Left ventricle myocardium inferior (tissue), 1 donor: Measurements from ENCODE around the gene NPHS1. TPM values are rescaled to one million over a fixed set of nuclear protein-coding genes. Genes with fewer than 3 reads are reported as not detected.

ENCODE experiments used
- DNase-seq: peaks from one replicate; pipeline ENCODE4 v3.0.0-alpha.2; 2020
- H3K27ac ChIP-seq: fragments of 200-600 bp; replicated peaks from 2 replicates; pipeline ENCODE4 v1.8.0; 2021
- H3K27me3 ChIP-seq: fragments of 200-600 bp; 2 replicates; pipeline ENCODE4 v1.8.0; 2021; ENCODE audit warnings: low read depth
- H3K36me3 ChIP-seq: fragments of 200-600 bp; 2 replicates; pipeline ENCODE4 v1.8.0; 2021
- H3K4me1 ChIP-seq: fragments of 200-600 bp; 2 replicates; pipeline ENCODE4 v1.8.0; 2021
- H3K4me3 ChIP-seq: fragments of 200-600 bp; 2 replicates; pipeline ENCODE4 v1.8.0; 2021; ENCODE audit warnings: mild to moderate bottlenecking, moderate library complexity
- H3K9me3 ChIP-seq: fragments of 200-600 bp; replicated peaks from 2 replicates; pipeline ENCODE4 v1.8.0; 2021
- CTCF ChIP-seq: fragments of 200-600 bp; IDR thresholded peaks from 2 replicates; pipeline ENCODE4 v1.8.0; 2021; ENCODE audit warnings: antibody characterized with exemption, mild to moderate bottlenecking, borderline replicate concordance
- intact Hi-C: fragments of 100-400 bp; cut with micrococcal nuclease; formaldehyde crosslinking; loops from one replicate; pipeline ENCODE4 v1.11.0; 2022
- total RNA-seq: library from RNA; stranded (reverse); fragmentation: NEBNext Ultra II Directional; extraction: Animal tissue kit (Norgen Biotek cat#: 25700); gene quantifications from one replicate; pipeline ENCODE4 v1.2.1, GENCODE V29; 2021
- donor health status: DM: no; HTN: yes; CAD: no; lungs with severe emphysema.

NPHS1 gene
- total RNA-seq, 1 donor from 2014 or later: not detected

GRCh38 chr19:35845215-35846037 lies 6.9 kb downstream of the NPHS1 start:
- Histone ChIP-seq H3K4me1 (peaks cover 19% of the 10 kb centered on the region), H3K36me3 (no peaks in the 10 kb centered on the region), H3K9me3 (no peaks in the 10 kb centered on the region), H3K27ac (no peak overlapping the region), H3K4me3 (peak overlapping the region; percentile 49), H3K27me3 (peaks cover 97% of the 10 kb centered on the region)
- DNase-seq: no peak
- intact Hi-C loops: no loop called here
- TF ChIP-seq CTCF: no peak

- peaks cover 19% of the 10 kb centered on the region for H3K4me1 ChIP-seq
- intact Hi-C loops: no loop called here
- peak overlapping the region; percentile 49 for H3K4me3 ChIP-seq
- no peak for TF ChIP-seq CTCF
- no peak for DNase-seq
- no peaks in the 10 kb centered on the region for H3K36me3 ChIP-seq
- H3K27me3 ChIP-seq: peaks cover 90% of the 10 kb centered on the region
- H3K9me3 ChIP-seq: peaks cover 7% of the 10 kb centered on the region
- no peak overlapping the region for H3K27ac ChIP-seq
Measured at GRCh38 chr19:35844482-35845214, 7.7 kb downstream of the NPHS1 start.

GRCh38 chr19:35843676-35844481 lies 8.4 kb downstream of the NPHS1 start:
- TF ChIP-seq CTCF: no peak
- Histone ChIP-seq H3K4me1 (peaks cover 19% of the 10 kb centered on the region), H3K27me3 (peaks cover 90% of the 10 kb centered on the region), H3K27ac (no peak overlapping the region), H3K36me3 (no peaks in the 10 kb centered on the region), H3K4me3 (no peak overlapping the region), H3K9me3 (peaks cover 15% of the 10 kb centered on the region)
- no peak for DNase-seq
- intact Hi-C loops: no loop called here

- peaks cover 19% of the 10 kb centered on the region for H3K4me1 ChIP-seq
- H3K4me3 ChIP-seq: no peak overlapping the region
- DNase-seq: no peak
- H3K9me3 ChIP-seq: peaks cover 26% of the 10 kb centered on the region
- H3K27me3 ChIP-seq: peaks cover 88% of the 10 kb centered on the region
- intact Hi-C loops: no loop called here
- H3K27ac ChIP-seq: no peak overlapping the region
- no peak for TF ChIP-seq CTCF
- no peaks in the 10 kb centered on the region for H3K36me3 ChIP-seq
Measured at GRCh38 chr19:35842666-35843272, 9.5 kb downstream of the NPHS1 start.
